ENCODE results near the gene PRKAG2.

GRCh38 chr7:151588982-151589381 is 287.9 kb downstream of the PRKAG2 start:
- TF ChIP-seq EZH2 (IDR thresholded peaks at IDR 0.05; ENCODE audit: insufficient read depth, poor library complexity, severe bottlenecking) (no peak), EZH2phosphoT487 (IDR thresholded peaks at IDR 0.05; ENCODE audit: insufficient read depth, low read depth) (no peak)
